HCT116 (cell line): ENCODE measurements around the gene EPHA8.

ENCODE experiments used
- EGR1 ChIP-seq: IDR thresholded peaks from 2 replicates; pipeline ENCODE4 v1.6.1; 2012; ENCODE audit warnings: low read depth
- EZH2 ChIP-seq: fragments of 200-600 bp; sonication (generic); IDR thresholded peaks from 2 replicates; pipeline ENCODE4 v1.6.1; 2017; ENCODE audit warnings: antibody characterized with exemption, mixed run types
- POLR2A ChIP-seq: IDR thresholded peaks from 2 replicates; pipeline ENCODE4 v1.7.0; 2011; ENCODE audit warnings: borderline replicate concordance; ENCODE audit not compliant: insufficient read depth, insufficient read length; ENCODE audit errors: extremely low read depth
- POLR2AphosphoS5 ChIP-seq: IDR thresholded peaks from 2 replicates; pipeline ENCODE4 v1.6.1; 2011; ENCODE audit warnings: mild to moderate bottlenecking, low read depth, low read length, moderate library complexity
- TCF7L2 ChIP-seq: IDR thresholded peaks from 2 replicates; pipeline ENCODE4 v1.7.0; 2011; ENCODE audit warnings: borderline replicate concordance, inconsistent platforms; ENCODE audit not compliant: insufficient read depth, insufficient read length; ENCODE audit errors: extremely low read depth
- ZFX ChIP-seq: fragments of 450-650 bp; IDR thresholded peaks from 2 replicates; pipeline ENCODE4 v1.6.1; 2017
- TF ChIP-seq, protein P1 (sequence below), 3 experiments: fragments of 200-600 bp in 1 of 3; sonication (generic) in 1 of 3; IDR thresholded peaks in 2 of 3; conservative IDR thresholded peaks in 1 of 3; 2 replicates each; pipeline ENCODE4 v1.5.1; 2012 to 2017; ENCODE audit warnings: low read depth in 2 of 3, low read length in 2 of 3, antibody characterized with exemption in 1 of 3, borderline replicate concordance in 1 of 3, control low read depth in 1 of 3, mild to moderate bottlenecking in 1 of 3, mixed read lengths in 1 of 3, mixed run types in 1 of 3, moderate library complexity in 1 of 3; ENCODE audit not compliant: insufficient read depth in 1 of 3
- TF ChIP-seq, protein P2 (sequence below): IDR thresholded peaks from 2 replicates; pipeline ENCODE4 v1.6.1; 2012; ENCODE audit warnings: low read depth

DNA sequence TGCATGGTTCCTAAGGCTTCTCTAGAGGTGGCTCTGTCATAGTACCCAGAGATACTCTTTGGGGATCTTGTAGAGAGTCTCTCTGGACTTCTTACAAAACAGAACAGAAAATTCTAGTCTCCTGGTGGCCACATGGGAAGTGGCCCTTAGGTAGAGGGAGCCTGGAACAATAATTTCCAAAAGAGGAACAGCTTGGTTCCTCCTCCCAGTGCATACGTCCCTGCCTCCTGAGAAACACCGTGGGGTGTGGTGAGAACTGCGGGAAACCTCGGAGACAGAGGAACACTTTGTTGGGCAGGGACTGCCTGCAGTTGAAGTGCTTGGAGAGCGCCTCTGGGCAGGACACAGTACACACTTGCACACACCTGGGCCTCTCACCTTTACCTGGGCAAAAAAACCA, 38.8 kb upstream of the EPHA8 start:
- TF ChIP-seq, protein P1, sequence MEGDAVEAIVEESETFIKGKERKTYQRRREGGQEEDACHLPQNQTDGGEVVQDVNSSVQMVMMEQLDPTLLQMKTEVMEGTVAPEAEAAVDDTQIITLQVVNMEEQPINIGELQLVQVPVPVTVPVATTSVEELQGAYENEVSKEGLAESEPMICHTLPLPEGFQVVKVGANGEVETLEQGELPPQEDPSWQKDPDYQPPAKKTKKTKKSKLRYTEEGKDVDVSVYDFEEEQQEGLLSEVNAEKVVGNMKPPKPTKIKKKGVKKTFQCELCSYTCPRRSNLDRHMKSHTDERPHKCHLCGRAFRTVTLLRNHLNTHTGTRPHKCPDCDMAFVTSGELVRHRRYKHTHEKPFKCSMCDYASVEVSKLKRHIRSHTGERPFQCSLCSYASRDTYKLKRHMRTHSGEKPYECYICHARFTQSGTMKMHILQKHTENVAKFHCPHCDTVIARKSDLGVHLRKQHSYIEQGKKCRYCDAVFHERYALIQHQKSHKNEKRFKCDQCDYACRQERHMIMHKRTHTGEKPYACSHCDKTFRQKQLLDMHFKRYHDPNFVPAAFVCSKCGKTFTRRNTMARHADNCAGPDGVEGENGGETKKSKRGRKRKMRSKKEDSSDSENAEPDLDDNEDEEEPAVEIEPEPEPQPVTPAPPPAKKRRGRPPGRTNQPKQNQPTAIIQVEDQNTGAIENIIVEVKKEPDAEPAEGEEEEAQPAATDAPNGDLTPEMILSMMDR (IDR thresholded peaks at IDR 0.05 in 2 of 3, conservative IDR thresholded peaks at IDR 0.05 in 1 of 3; ENCODE audit: borderline replicate concordance in 1 of 3, insufficient read depth in 1 of 3, low read depth in 2 of 3, low read length in 2 of 3) = no peak
- TF ChIP-seq POLR2AphosphoS5 (no peak), EZH2 (no peak), ZFX (no peak), POLR2A (no peak), TCF7L2 (no peak), EGR1 (no peak)
- TF ChIP-seq, protein P2, sequence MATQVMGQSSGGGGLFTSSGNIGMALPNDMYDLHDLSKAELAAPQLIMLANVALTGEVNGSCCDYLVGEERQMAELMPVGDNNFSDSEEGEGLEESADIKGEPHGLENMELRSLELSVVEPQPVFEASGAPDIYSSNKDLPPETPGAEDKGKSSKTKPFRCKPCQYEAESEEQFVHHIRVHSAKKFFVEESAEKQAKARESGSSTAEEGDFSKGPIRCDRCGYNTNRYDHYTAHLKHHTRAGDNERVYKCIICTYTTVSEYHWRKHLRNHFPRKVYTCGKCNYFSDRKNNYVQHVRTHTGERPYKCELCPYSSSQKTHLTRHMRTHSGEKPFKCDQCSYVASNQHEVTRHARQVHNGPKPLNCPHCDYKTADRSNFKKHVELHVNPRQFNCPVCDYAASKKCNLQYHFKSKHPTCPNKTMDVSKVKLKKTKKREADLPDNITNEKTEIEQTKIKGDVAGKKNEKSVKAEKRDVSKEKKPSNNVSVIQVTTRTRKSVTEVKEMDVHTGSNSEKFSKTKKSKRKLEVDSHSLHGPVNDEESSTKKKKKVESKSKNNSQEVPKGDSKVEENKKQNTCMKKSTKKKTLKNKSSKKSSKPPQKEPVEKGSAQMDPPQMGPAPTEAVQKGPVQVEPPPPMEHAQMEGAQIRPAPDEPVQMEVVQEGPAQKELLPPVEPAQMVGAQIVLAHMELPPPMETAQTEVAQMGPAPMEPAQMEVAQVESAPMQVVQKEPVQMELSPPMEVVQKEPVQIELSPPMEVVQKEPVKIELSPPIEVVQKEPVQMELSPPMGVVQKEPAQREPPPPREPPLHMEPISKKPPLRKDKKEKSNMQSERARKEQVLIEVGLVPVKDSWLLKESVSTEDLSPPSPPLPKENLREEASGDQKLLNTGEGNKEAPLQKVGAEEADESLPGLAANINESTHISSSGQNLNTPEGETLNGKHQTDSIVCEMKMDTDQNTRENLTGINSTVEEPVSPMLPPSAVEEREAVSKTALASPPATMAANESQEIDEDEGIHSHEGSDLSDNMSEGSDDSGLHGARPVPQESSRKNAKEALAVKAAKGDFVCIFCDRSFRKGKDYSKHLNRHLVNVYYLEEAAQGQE = no peak
